Neutrophil (primary cell): ENCODE data around the gene EFCAB13.
"Not testable (repeated sequence)": the region's sequence is repeated elsewhere in the genome, so short reads cannot be mapped to it uniquely, and the experiment has no call there.

Experiments
- H3K27ac ChIP-seq: fragments of 200-600 bp; sonication (generic); 2 replicates; pipeline ENCODE4 v1.5.1; 2016; ENCODE audit warnings: mild to moderate bottlenecking, moderate library complexity
- H3K27me3 ChIP-seq: fragments of 200-600 bp; sonication (generic); 2 replicates; pipeline ENCODE4 v1.6.0; 2016; ENCODE audit warnings: mild to moderate bottlenecking
- H3K36me3 ChIP-seq: fragments of 200-600 bp; sonication (generic); 2 replicates; pipeline ENCODE4 v1.5.1; 2017
- H3K4me1 ChIP-seq, 2 experiments: fragments of 200-600 bp in 1 of 2; sonication (generic) in 1 of 2; 1 replicate in 1 of 2; 2 replicates in 1 of 2; pipeline versions ENCODE4 v1.5.1 to v1.6.1; 2013 to 2016; ENCODE audit warnings: low read depth in 1 of 2, low read length in 1 of 2, mild to moderate bottlenecking in 1 of 2, moderate library complexity in 1 of 2; ENCODE audit not compliant: control insufficient read depth in 1 of 2, insufficient read depth in 1 of 2
- H3K4me3 ChIP-seq, 2 experiments: fragments of 200-600 bp in 1 of 2; sonication (generic) in 1 of 2; 1 replicate in 1 of 2; 2 replicates in 1 of 2; pipeline ENCODE4 v1.5.1; 2013 to 2016; ENCODE audit warnings: low read depth in 1 of 2, low read length in 1 of 2, mild to moderate bottlenecking in 1 of 2, moderate library complexity in 1 of 2
- H3K9me3 ChIP-seq: fragments of 200-600 bp; sonication (generic); 2 replicates; pipeline ENCODE4 v1.5.1; 2016
- CTCF ChIP-seq: fragments of 200-600 bp; sonication (generic); IDR thresholded peaks from 2 replicates; pipeline ENCODE4 v1.5.1; 2016; ENCODE audit warnings: antibody characterized with exemption

Gene EFCAB13

DNA sequence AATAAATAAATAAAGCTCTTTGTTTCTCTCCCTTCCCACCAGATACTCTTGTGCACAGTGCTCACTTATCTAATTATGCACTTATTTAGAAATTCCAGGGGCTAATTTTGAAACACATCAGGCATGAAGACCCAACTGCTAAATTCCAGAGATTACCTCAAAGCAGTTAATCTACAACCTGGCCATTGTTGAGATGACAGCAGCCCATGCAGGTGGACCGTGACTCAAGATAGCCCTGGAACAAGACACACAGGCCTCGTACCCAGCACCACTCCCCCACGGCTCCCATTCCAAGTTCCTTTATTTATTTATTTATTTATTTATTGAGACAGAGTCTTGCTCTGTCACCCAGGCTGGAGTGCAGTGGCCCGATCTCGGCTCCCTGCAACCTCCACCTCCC is 147.1 kb downstream of the EFCAB13 start:
- no peaks in the 10 kb centered on the region for H3K4me1 ChIP-seq
- H3K4me3 ChIP-seq = no peak overlapping the region
- no peak overlapping the region for H3K27ac ChIP-seq
- H3K27me3 ChIP-seq = no peaks in the 10 kb centered on the region
- H3K9me3 ChIP-seq = no peaks in the 10 kb centered on the region
- TF ChIP-seq CTCF = no peak
- no peaks in the 10 kb centered on the region for H3K36me3 ChIP-seq

- not testable (repeated sequence) for H3K4me3 ChIP-seq, H3K27ac ChIP-seq, H3K36me3 ChIP-seq, H3K4me1 ChIP-seq, H3K27me3 ChIP-seq, H3K9me3 ChIP-seq
Measured at GRCh38 chr17:47472073-47472472, 148.3 kb downstream of the EFCAB13 start.
